Omental fat pad (tissue), 4 donors: Measurements from ENCODE around the gene ATP9A. TPM values are rescaled to one million over a fixed set of nuclear protein-coding genes. Genes with fewer than 3 reads are reported as not detected.

Source experiments
- ATAC-seq: fragments of 150-250 bp; one replicate; pipeline ENCODE4 v1.9.1; 2016; ENCODE audit warnings: mild to moderate bottlenecking, moderate library complexity; ENCODE audit not compliant: low FRiP score
- DNase-seq: peaks from one replicate; pipeline ENCODE4 v3.0.0-alpha.2; 2019; ENCODE audit warnings: low spot score
- total RNA-seq, 4 donors: library from RNA; depleted of rRNA; stranded (reverse); fragments of >200 nt; gene quantifications; one replicate each; pipeline ENCODE4 v1.1.0, GENCODE V29; 2016
- TF ChIP-seq, protein P1 (sequence below), 3 donors: fragments of 450-650 bp; IDR thresholded peaks; one replicate each; pipeline ENCODE4 v1.5.1; 2016 to 2017; ENCODE audit warnings: antibody characterized with exemption in 3 of 3, mild to moderate bottlenecking in 3 of 3, moderate library complexity in 2 of 3

The ATP9A gene
- total RNA-seq, 4 donors from 2014 or later = 16.7 to 129 (median 55.0) TPM

DNA sequence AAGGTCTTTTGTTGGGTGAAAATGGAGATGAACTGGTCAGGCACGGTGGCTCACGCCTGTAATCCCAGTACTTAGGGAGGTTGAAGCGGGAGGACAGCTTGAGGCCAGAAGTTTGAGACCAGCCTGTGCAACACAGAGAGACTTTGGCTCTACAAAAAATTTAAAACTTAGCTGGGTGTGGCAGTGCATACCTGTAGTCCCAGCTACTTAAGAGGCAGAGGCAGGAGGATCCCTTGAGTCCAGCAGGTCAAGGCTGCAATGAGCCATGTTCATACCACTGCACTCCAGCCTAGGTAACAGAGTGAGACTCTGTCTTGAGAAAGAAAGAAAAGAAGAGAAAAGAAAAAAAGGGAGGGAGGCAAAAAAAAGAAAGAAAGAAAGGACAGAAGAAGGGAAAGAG is 134.8 kb downstream of the ATP9A start:
- ATAC-seq = no peak
- DNase-seq = no peak
- TF ChIP-seq, protein P1, sequence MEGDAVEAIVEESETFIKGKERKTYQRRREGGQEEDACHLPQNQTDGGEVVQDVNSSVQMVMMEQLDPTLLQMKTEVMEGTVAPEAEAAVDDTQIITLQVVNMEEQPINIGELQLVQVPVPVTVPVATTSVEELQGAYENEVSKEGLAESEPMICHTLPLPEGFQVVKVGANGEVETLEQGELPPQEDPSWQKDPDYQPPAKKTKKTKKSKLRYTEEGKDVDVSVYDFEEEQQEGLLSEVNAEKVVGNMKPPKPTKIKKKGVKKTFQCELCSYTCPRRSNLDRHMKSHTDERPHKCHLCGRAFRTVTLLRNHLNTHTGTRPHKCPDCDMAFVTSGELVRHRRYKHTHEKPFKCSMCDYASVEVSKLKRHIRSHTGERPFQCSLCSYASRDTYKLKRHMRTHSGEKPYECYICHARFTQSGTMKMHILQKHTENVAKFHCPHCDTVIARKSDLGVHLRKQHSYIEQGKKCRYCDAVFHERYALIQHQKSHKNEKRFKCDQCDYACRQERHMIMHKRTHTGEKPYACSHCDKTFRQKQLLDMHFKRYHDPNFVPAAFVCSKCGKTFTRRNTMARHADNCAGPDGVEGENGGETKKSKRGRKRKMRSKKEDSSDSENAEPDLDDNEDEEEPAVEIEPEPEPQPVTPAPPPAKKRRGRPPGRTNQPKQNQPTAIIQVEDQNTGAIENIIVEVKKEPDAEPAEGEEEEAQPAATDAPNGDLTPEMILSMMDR (IDR thresholded peaks at IDR 0.05) = no peak

DNA sequence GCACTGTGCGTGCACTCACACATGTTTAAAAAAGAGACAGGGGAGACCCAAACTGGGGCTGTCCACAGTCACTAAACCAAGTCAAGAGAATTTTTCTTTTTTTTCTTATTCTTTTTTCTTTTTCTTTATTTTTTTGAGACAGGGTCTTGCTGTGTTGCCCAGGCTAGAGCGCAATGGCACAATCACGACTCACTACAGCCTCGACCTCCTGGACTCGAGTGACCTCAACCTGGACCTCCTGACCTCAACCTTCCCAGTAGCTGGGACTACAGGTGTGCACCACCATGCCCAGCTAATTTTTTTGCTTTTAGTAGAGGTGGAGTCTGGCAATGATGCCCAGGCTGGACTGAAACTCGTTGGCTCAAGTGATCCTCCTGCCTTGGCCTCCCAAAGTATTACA is 136.2 kb downstream of the ATP9A start:
- TF ChIP-seq, protein P1 (IDR thresholded peaks at IDR 0.05) = no peak
- DNase-seq (no peak), ATAC-seq (no peak)

DNA sequence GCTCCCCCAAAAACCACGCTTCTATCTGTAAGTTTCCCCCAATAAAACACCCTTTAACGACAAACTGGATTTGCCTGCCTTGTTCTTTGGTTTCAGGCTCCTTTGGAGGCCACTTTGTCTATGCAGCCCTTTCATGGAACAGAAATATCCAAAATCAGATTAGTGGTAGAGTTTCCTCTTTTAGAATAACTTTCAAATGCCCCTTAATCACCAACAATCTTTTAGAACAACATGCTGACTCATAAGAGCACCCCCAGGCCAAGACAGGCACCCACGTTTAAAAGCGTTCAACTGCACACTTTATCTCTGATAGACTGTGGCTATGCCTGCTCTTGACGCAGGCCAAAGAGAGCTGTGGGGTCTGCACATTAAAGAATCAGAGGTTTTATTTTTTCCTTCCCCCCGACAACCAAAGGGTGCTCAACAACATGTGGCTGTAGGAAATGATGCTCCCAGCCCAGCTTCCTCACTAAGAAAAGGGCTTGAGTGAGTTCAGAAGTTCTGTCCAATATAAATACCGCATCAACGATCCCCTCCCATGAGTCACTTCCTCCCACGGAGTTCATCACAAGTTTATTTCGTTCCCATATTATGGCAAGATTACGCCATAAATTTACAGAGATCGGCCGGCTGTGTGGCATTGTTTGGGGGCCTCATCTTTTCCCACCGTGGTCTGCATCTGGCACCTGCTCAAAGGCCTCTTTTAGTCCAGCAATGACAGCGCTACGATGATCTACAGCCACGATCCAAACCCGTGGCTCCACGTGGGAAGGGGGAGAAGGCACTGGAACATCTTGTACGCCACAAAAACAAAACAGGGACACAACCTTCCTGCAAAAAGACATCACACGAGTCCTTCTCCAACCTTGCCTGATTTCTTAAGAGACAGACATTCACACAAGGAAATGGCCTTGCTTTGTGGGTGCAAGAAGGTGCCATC is 136.9 kb downstream of the ATP9A start:
- TF ChIP-seq, protein P1 (IDR thresholded peaks at IDR 0.05) = no peak

DNA sequence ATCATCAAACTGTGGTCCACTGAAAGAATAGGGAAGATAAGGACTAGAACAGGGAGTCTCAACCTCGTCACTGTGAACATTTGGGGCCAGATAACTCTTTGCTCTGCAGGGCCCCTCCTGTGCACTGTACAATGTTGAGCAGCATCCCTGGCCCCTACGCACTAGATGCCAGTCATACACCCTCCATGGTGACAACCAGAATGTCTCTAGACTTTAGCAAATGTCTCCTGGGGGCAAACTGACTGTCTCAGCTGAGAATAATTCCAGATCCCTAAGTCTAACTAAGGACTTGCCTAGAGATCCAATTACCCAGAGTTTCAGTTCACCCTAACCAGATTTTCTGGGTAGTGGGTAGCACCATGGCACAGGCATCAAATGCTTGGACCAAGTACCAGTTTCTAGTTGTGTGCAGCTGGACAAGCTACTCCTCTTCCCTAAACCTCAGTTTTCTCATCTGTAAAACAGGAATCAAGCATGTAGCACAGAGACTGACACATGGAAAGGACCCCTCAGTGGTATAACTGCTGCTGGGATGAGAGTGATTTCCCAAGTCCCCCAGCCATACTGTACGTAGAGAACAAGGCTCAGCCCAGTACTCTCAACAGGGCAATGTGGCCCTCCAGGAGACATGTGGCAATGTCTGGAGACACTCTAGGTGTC is 138.7 kb downstream of the ATP9A start:
- DNase-seq = no peak
- ATAC-seq = no peak

More for the DNA sequence above, 136.9 kb downstream of the ATP9A start:
- peak; percentile 65 for ATAC-seq
- peak; percentile 27 for DNase-seq

DNA sequence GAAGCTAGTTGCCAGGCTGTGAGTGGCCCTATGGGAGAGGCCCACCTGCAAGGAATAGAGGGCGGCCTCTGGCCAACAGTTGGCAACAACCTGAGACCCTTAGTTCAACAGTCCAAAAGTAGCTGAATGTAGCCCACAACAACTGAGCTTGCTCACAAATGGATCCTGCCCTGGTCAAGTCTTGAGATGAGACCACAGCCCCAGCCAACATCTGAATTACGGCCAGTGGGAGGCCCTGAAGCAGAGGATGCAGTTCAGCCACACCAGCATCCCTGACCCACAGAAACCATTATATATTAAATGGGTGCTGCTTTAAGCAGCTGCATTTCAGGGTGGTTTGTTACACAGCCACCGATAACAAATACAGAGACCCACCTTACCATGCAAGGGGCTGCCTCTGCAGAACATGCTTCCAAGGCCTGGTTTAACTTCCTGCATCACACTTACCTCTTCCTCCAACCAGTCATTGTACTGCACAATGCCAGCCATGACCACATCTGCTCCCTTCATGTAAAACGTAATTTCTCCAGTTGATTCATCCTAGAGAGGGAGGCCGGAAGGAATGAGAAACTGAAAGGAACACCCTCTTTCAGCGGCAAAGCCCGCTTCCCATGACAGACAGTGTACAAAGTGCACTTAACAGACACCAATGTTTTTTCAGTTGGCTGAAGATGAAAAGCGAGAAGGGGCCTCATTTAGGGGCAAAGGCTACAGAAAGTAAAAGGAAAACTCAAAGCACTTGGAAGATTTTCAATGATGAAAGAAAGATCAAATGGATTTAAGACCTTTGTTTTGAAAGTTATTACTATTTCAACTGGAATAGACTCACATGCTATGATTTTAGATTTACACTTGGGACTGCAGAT is 139.4 kb downstream of the ATP9A start:
- TF ChIP-seq, protein P1 (IDR thresholded peaks at IDR 0.05) = no peak
- ATAC-seq (no peak), DNase-seq (no peak)

More for the DNA sequence above, 138.7 kb downstream of the ATP9A start:
- TF ChIP-seq, protein P1 (IDR thresholded peaks at IDR 0.05) = no peak

DNA sequence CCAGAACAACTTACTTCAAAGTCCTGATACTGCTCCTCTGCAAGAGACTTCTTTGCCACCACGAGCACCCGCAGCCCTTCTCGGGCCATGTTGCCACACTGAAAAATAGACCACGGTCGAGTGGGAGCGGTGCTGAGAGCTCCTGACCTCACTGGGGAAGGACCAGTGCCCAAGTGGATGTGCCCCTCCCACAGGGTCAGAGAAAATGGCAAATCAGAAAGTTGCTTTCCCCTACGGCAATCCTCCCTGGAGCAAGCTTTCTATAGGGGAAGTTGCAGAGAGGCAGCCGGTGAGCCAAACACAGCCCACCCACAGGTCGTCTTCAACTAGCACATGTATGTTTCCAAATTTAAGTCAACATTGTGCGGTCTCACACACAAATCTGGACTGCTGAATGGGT is 140.6 kb downstream of the ATP9A start:
- ATAC-seq = no peak
- TF ChIP-seq, protein P1 (IDR thresholded peaks at IDR 0.05) = no peak
- no peak for DNase-seq
